Vagina (tissue), 2 donors: ENCODE data around the gene PARD3. TPM values are rescaled to one million over a fixed set of nuclear protein-coding genes. Genes with fewer than 3 reads are reported as not detected.

ENCODE experiments used
- DNase-seq, 2 donors: peaks; one replicate each; pipeline ENCODE4 v3.0.0-alpha.2; 2017; ENCODE audit errors: extremely low spot score in 2 of 2
- H3K27ac ChIP-seq: fragments of 200-600 bp; sonication (generic); one replicate; pipeline ENCODE4 v1.5.1; 2019
- H3K27me3 ChIP-seq: fragments of 200-600 bp; sonication (generic); one replicate; pipeline ENCODE4 v1.5.1; 2019
- H3K36me3 ChIP-seq, 2 donors: fragments of 200-600 bp; sonication (generic); one replicate each; pipeline ENCODE4 v1.5.1; 2017 to 2019
- H3K4me1 ChIP-seq: fragments of 200-600 bp; sonication (generic); one replicate; pipeline ENCODE4 v1.5.1; 2019
- H3K4me3 ChIP-seq, 2 donors: fragments of 200-600 bp; sonication (generic); 1 replicate in 1 of 2; 2 replicates in 1 of 2; pipeline ENCODE4 v1.5.1; 2016 to 2019
- H3K9me3 ChIP-seq: fragments of 200-600 bp; sonication (generic); one replicate; pipeline ENCODE4 v1.5.1; 2019
- CTCF ChIP-seq, 3 experiments: fragments of 450-650 bp in 2 of 3; fragments of 200-600 bp in 1 of 3; sonication (generic) in 1 of 3; IDR thresholded peaks; one replicate each; pipeline ENCODE4 v1.5.1; 2017 to 2019; ENCODE audit warnings: antibody characterized with exemption in 3 of 3, mild to moderate bottlenecking in 2 of 3, moderate library complexity in 2 of 3
- POLR2A ChIP-seq, 2 donors: fragments of 450-650 bp; IDR thresholded peaks; one replicate each; pipeline ENCODE4 v1.6.1; 2017; ENCODE audit warnings: antibody characterized with exemption in 2 of 2, mild to moderate bottlenecking in 2 of 2, moderate library complexity in 2 of 2
- POLR2AphosphoS5 ChIP-seq, 2 donors: sonication (generic); formaldehyde crosslinking; IDR thresholded peaks; one replicate each; pipeline ENCODE4 v1.9.0; 2017; ENCODE audit warnings: antibody characterized with exemption in 2 of 2, mild to moderate bottlenecking in 2 of 2, low read depth in 1 of 2; ENCODE audit not compliant: insufficient read depth in 1 of 2
- intact Hi-C: fragments of 100-400 bp; cut with DNase I; formaldehyde crosslinking; loops from one replicate; pipeline ENCODE4 v1.15.1; 2023
- total RNA-seq: library from RNA; depleted of rRNA; stranded (reverse); fragments of >200 nt; gene quantifications from one replicate; pipeline ENCODE4 v1.2.3, GENCODE V29; 2016

PARD3 gene
- total RNA-seq, 1 donor from 2014 or later, result 95.5 TPM

GRCh38 chr10:34191406-34191805 lies 623.7 kb downstream of the PARD3 start:
- H3K4me1 ChIP-seq, result peaks cover 6% of the 10 kb centered on the region
- H3K27ac ChIP-seq, result no peak overlapping the region
- TF ChIP-seq POLR2A (IDR thresholded peaks at IDR 0.05) (no peak), CTCF (IDR thresholded peaks at IDR 0.05) (no peak), POLR2AphosphoS5 (IDR thresholded peaks at IDR 0.05; ENCODE audit: insufficient read depth in 1 of 2, low read depth in 1 of 2) (no peak)
- no peak overlapping the region for H3K4me3 ChIP-seq
- intact Hi-C loops, result no loop called here
- H3K36me3 ChIP-seq, result no peaks in the 10 kb centered on the region
- no peak for DNase-seq
- H3K9me3 ChIP-seq, result no peaks in the 10 kb centered on the region
- H3K27me3 ChIP-seq, result no peaks in the 10 kb centered on the region

DNA sequence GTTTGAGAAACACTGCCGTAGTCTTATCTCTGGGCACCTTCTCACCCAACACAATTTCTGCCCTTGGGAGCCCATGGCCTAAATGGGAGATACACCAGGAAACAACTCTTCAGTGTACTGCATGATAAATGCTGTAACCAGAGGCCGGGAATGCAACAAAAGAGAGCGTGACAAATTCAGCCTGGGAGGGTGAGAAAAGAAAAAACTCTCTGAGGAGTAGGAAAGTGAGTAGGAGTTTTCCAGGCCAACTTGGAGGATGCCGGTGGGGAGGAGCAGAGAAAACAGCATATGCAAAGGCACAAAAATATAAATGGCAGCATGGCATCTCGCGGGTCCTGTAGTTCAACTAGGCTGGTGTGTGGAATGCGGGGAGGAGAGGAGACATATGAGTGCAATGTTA lies 624.5 kb downstream of the PARD3 start:
- DNase-seq, result no peak
- Histone ChIP-seq H3K4me3 (no peak overlapping the region), H3K27ac (no peak overlapping the region), H3K27me3 (no peaks in the 10 kb centered on the region), H3K36me3 (no peaks in the 10 kb centered on the region), H3K4me1 (peaks cover 6% of the 10 kb centered on the region), H3K9me3 (no peaks in the 10 kb centered on the region)
- intact Hi-C loops, result no loop called here
- no peak for TF ChIP-seq CTCF (IDR thresholded peaks at IDR 0.05)
- TF ChIP-seq POLR2A (IDR thresholded peaks at IDR 0.05), result no peak
- no peak for TF ChIP-seq POLR2AphosphoS5 (IDR thresholded peaks at IDR 0.05; ENCODE audit: insufficient read depth in 1 of 2, low read depth in 1 of 2)

DNA sequence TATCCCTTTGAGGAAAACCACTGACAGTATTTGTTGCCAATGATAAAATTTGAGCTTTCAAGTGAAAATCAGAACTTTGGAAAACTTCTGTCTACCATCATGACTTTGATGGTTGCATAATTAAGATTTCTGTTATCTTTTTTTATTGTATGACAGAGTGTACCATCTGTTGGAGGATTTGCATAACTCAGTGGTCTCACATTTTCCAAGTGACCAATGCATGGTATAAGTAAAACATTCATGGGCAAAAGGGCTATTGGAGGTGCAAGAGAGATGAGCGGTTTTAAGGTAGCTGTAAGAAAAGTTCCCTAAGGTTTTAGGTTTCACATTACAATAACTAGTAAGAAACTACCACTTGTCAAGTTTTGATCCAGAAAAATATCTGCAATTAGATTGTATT lies 625.3 kb downstream of the PARD3 start:
- Histone ChIP-seq H3K9me3 (no peaks in the 10 kb centered on the region), H3K36me3 (no peaks in the 10 kb centered on the region), H3K27ac (no peak overlapping the region), H3K4me1 (peaks cover 6% of the 10 kb centered on the region), H3K27me3 (no peaks in the 10 kb centered on the region), H3K4me3 (no peak overlapping the region)
- no peak for TF ChIP-seq POLR2AphosphoS5 (IDR thresholded peaks at IDR 0.05; ENCODE audit: insufficient read depth in 1 of 2, low read depth in 1 of 2)
- no peak for TF ChIP-seq CTCF (IDR thresholded peaks at IDR 0.05)
- TF ChIP-seq POLR2A (IDR thresholded peaks at IDR 0.05), result no peak
- no peak for DNase-seq
- intact Hi-C loops, result no loop called here

DNA sequence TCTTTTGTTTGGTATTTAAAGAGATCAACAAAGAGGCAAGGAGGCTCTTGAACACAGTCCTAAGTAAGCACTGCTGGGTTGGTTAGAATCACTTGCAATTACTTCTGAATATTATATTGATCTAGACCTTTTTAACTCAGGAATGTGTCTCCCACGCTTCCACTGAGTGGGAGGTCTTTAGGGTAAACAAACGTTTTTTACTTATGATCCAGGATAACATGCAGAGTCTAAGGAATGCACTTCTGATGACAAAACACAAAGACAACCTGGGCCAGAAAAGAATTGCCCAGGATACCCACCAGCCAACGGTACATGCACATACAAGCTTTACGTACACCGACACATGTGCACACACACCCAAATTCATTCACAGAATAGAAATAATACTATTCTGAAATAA lies 626.9 kb downstream of the PARD3 start:
- no peaks in the 10 kb centered on the region for H3K4me1 ChIP-seq
- no peaks in the 10 kb centered on the region for H3K36me3 ChIP-seq
- TF ChIP-seq CTCF (IDR thresholded peaks at IDR 0.05), result no peak
- TF ChIP-seq POLR2AphosphoS5 (IDR thresholded peaks at IDR 0.05; ENCODE audit: insufficient read depth in 1 of 2, low read depth in 1 of 2), result no peak
- TF ChIP-seq POLR2A (IDR thresholded peaks at IDR 0.05), result no peak
- no peak overlapping the region for H3K27ac ChIP-seq
- no peak overlapping the region for H3K4me3 ChIP-seq
- no peak for DNase-seq
- intact Hi-C loops, result no loop called here
- no peaks in the 10 kb centered on the region for H3K27me3 ChIP-seq
- H3K9me3 ChIP-seq, result no peaks in the 10 kb centered on the region

DNA sequence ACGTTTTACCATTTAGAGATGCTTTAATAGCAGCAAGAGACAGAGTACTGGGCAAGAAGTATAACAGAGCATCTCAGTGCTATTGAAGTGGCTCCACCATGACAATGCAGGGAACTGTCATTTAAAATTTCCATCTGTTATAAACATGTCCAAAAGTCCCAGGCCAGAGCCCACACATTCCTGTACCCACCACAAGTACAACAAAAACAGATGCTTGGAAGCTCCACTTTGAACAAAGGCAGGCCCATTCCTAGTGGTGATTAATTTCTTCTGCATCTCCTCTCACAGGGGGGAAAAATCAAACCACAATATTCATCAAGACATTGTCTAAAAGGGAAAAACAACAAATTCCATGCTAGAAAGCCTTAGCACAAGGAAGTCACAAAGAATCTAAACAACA lies 627.9 kb downstream of the PARD3 start:
- H3K27ac ChIP-seq, result no peak overlapping the region
- intact Hi-C loops, result no loop called here
- H3K4me3 ChIP-seq, result no peak overlapping the region
- H3K9me3 ChIP-seq, result no peaks in the 10 kb centered on the region
- H3K27me3 ChIP-seq, result no peaks in the 10 kb centered on the region
- no peak for TF ChIP-seq CTCF (IDR thresholded peaks at IDR 0.05)
- no peak for TF ChIP-seq POLR2AphosphoS5 (IDR thresholded peaks at IDR 0.05; ENCODE audit: insufficient read depth in 1 of 2, low read depth in 1 of 2)
- TF ChIP-seq POLR2A (IDR thresholded peaks at IDR 0.05), result no peak
- no peak for DNase-seq
- H3K4me1 ChIP-seq, result no peaks in the 10 kb centered on the region
- H3K36me3 ChIP-seq, result no peaks in the 10 kb centered on the region
